H1 (cell line): ENCODE data around the gene KCNMA1. TPM values are rescaled to one million over a fixed set of nuclear protein-coding genes. Genes with fewer than 3 reads are reported as not detected.

ENCODE experiments used
- CTCF ChIA-PET: fragments of 300-600 bp; sonication (Branson Sonifier 250); formaldehyde crosslinking; loops from one replicate; lab custom pipeline; 2021; ENCODE audit not compliant: partially characterized antibody; lab: Charles Lee
- POLR2A ChIA-PET: fragments of 300-600 bp; sonication (Branson Sonifier 250); formaldehyde crosslinking; loops from one replicate; lab custom pipeline; 2021; ENCODE audit warnings: inconsistent platforms; ENCODE audit not compliant: partially characterized antibody; lab: Charles Lee
- DNase-seq, 2 experiments: peaks; one replicate each; pipeline versions ENCODE4 v3.0.0 to v3.0.0-alpha.2; 2010 to 2022; ENCODE audit warnings: low spot score in 2 of 2, low read depth in 1 of 2, mixed read lengths in 1 of 2
- FAIRE-seq: peaks from 2 replicates; lab custom pipeline; 2011; peaks lifted over from hg19 to GRCh38; lab: Jason Lieb, UNC
- H2AFZ ChIP-seq: 2 replicates; pipeline ENCODE4 v1.8.1; 2012; ENCODE audit warnings: low read length, inconsistent platforms
- H2AK5ac ChIP-seq: 2 replicates; pipeline ENCODE4 v1.6.1; 2013; ENCODE audit warnings: low read depth, low read length
- H2BK120ac ChIP-seq: replicated peaks from 2 replicates; pipeline ENCODE3; 2013; ENCODE audit warnings: low read depth, low read length, inconsistent platforms
- H2BK12ac ChIP-seq: 2 replicates; pipeline ENCODE4 v1.6.1; 2013; ENCODE audit warnings: low read depth, low read length
- H2BK15ac ChIP-seq: 2 replicates; pipeline ENCODE4 v1.6.1; 2013; ENCODE audit warnings: low read length
- H2BK20ac ChIP-seq: 2 replicates; pipeline ENCODE4 v1.6.1; 2013; ENCODE audit warnings: low read length
- H2BK5ac ChIP-seq: 2 replicates; pipeline ENCODE4 v1.6.1; 2013; ENCODE audit warnings: low read depth, low read length
- H3K14ac ChIP-seq: 2 replicates; pipeline ENCODE4 v1.6.1; 2013; ENCODE audit warnings: inconsistent platforms; ENCODE audit not compliant: insufficient read length
- H3K18ac ChIP-seq: 2 replicates; pipeline ENCODE4 v1.6.1; 2013; ENCODE audit warnings: low read length; ENCODE audit errors: extremely low read depth
- H3K23ac ChIP-seq: 2 replicates; pipeline ENCODE4 v1.6.1; 2013; ENCODE audit warnings: inconsistent platforms; ENCODE audit not compliant: insufficient read length
- H3K23me2 ChIP-seq: 2 replicates; pipeline ENCODE4 v1.6.1; 2013; ENCODE audit warnings: low read depth, low read length
- H3K27ac ChIP-seq: 2 replicates; pipeline ENCODE4 v1.6.1; 2011; ENCODE audit warnings: low read depth, low read length, inconsistent platforms
- H3K27me3 ChIP-seq, 4 experiments: replicated peaks in 1 of 4; 1 replicate in 1 of 4; 2 replicates in 3 of 4; pipeline versions ENCODE4 v1.6.1 to v1.8.1; 2011 to 2013; ENCODE audit warnings: low read length in 3 of 4, mild to moderate bottlenecking in 3 of 4, inconsistent platforms in 2 of 4, mixed read lengths in 2 of 4, moderate library complexity in 1 of 4; ENCODE audit not compliant: control insufficient read depth in 3 of 4, insufficient read depth in 3 of 4; ENCODE audit errors: extremely low read depth in 1 of 4
- H3K36me3 ChIP-seq, 4 experiments: 2 replicates each; pipeline versions ENCODE4 v1.6.1 to v1.8.1; 2011 to 2013; ENCODE audit warnings: mild to moderate bottlenecking in 4 of 4, low read length in 3 of 4, moderate library complexity in 2 of 4, control low read depth in 1 of 4, inconsistent platforms in 1 of 4; ENCODE audit not compliant: insufficient read depth in 4 of 4, control insufficient read depth in 2 of 4
- H3K4ac ChIP-seq: replicated peaks from 2 replicates; pipeline ENCODE3; 2013; ENCODE audit warnings: low read length, low read depth, mixed read lengths, inconsistent platforms; ENCODE audit not compliant: insufficient read length
- H3K4me1 ChIP-seq, 4 experiments: replicated peaks in 1 of 4; 1 replicate in 1 of 4; 2 replicates in 3 of 4; pipeline versions ENCODE4 v1.6.1 to v1.8.1; 2011 to 2013; ENCODE audit warnings: low read length in 3 of 4, inconsistent platforms in 2 of 4, mixed read lengths in 1 of 4; ENCODE audit not compliant: insufficient read depth in 4 of 4, control insufficient read depth in 3 of 4
- H3K4me2 ChIP-seq, 2 experiments: 2 replicates each; pipeline versions ENCODE4 v1.6.1 to v1.8.1; 2011 to 2013; ENCODE audit warnings: low read depth in 2 of 2, low read length in 2 of 2, control low read depth in 1 of 2, inconsistent platforms in 1 of 2, mild to moderate bottlenecking in 1 of 2; ENCODE audit not compliant: insufficient read depth in 1 of 2
- H3K4me3 ChIP-seq, 4 experiments: fragments of 200-600, 300-600 bp in 1 of 4; sonication (generic), shearing (Covaris generic), sonication (Bioruptor Twin) in 1 of 4; 2 replicates each; pipeline versions ENCODE4 v1.5.1 to v1.8.1; 2011 to 2016; ENCODE audit warnings: low read length in 4 of 4, low read depth in 3 of 4, control low read depth in 2 of 4, inconsistent platforms in 2 of 4, mild to moderate bottlenecking in 2 of 4, mixed read lengths in 1 of 4, moderate library complexity in 1 of 4; ENCODE audit not compliant: insufficient read depth in 2 of 4; ENCODE audit errors: extremely low read depth in 1 of 4
- H3K56ac ChIP-seq: replicated peaks from 2 replicates; pipeline ENCODE3; 2013; ENCODE audit warnings: low read depth, mild to moderate bottlenecking, mixed read lengths, low read length, inconsistent platforms; ENCODE audit not compliant: insufficient read length
- H3K79me1 ChIP-seq: 2 replicates; pipeline ENCODE4 v1.6.1; 2013; ENCODE audit warnings: low read depth, low read length, control low read depth
- H3K79me2 ChIP-seq, 2 experiments: 2 replicates each; pipeline versions ENCODE4 v1.6.1 to v1.8.1; 2012 to 2013; ENCODE audit warnings: low read length in 2 of 2, mild to moderate bottlenecking in 2 of 2, inconsistent platforms in 1 of 2; ENCODE audit not compliant: insufficient read depth in 2 of 2, control insufficient read depth in 1 of 2
- H3K9ac ChIP-seq, 4 experiments: replicated peaks in 1 of 4; 1 replicate in 1 of 4; 2 replicates in 3 of 4; pipeline versions ENCODE4 v1.6.1 to v1.8.1; 2011 to 2013; ENCODE audit warnings: low read depth in 3 of 4, low read length in 3 of 4, control low read depth in 2 of 4, mild to moderate bottlenecking in 2 of 4, moderate library complexity in 2 of 4, inconsistent platforms in 1 of 4; ENCODE audit errors: extremely low read depth in 1 of 4
- H3K9me3 ChIP-seq, 2 experiments: 2 replicates each; pipeline versions ENCODE4 v1.6.1 to v1.8.1; 2012 to 2013; ENCODE audit warnings: mild to moderate bottlenecking in 2 of 2, moderate library complexity in 2 of 2, control low read depth in 1 of 2, inconsistent platforms in 1 of 2, low read depth in 1 of 2, low read length in 1 of 2, mixed read lengths in 1 of 2; ENCODE audit not compliant: insufficient read depth in 2 of 2
- H4K20me1 ChIP-seq, 2 experiments: replicated peaks in 1 of 2; 2 replicates each; pipeline versions ENCODE3 to v1.8.1; 2011 to 2013; ENCODE audit warnings: inconsistent platforms in 2 of 2, low read length in 2 of 2, mild to moderate bottlenecking in 1 of 2; ENCODE audit not compliant: insufficient read depth in 2 of 2, control insufficient read depth in 1 of 2
- H4K5ac ChIP-seq: 2 replicates; pipeline ENCODE4 v1.6.1; 2013; ENCODE audit warnings: low read length, low read depth, mixed read lengths, inconsistent platforms; ENCODE audit not compliant: insufficient read length
- H4K8ac ChIP-seq: 2 replicates; pipeline ENCODE4 v1.8.0; 2013; ENCODE audit warnings: mild to moderate bottlenecking, moderate library complexity, low read length, inconsistent platforms; ENCODE audit not compliant: insufficient read depth; ENCODE audit errors: extremely low read depth
- H4K91ac ChIP-seq: replicated peaks from 2 replicates; pipeline ENCODE3; 2013; ENCODE audit warnings: low read length, mixed read lengths, inconsistent platforms; ENCODE audit not compliant: insufficient read length
- POLR2A ChIP-seq, 2 experiments: IDR thresholded peaks; 1 replicate in 1 of 2; 2 replicates in 1 of 2; pipeline ENCODE4 v1.6.1; 2011; ENCODE audit warnings: low read depth in 2 of 2, low read length in 2 of 2, mild to moderate bottlenecking in 2 of 2; ENCODE audit errors: control extremely low read depth in 1 of 2
- RNF2 ChIP-seq: fragments of 200-900, 300-1000 bp; sonication (generic); IDR thresholded peaks from 2 replicates; pipeline ENCODE4 v1.7.1; 2016; ENCODE audit warnings: borderline replicate concordance, low read depth, mild to moderate bottlenecking, antibody characterized with exemption, low read length; ENCODE audit not compliant: poor library complexity, severe bottlenecking; ENCODE audit errors: missing control alignments
- SAP30 ChIP-seq: fragments of 300-600 bp; sonication (generic); IDR thresholded peaks from 2 replicates; pipeline ENCODE4 v1.7.1; 2012; ENCODE audit warnings: low read length, moderate library complexity, mild to moderate bottlenecking, inconsistent platforms; ENCODE audit not compliant: insufficient read depth, insufficient replicate concordance
- SIN3A ChIP-seq, 2 experiments: IDR thresholded peaks in 1 of 2; conservative IDR thresholded peaks in 1 of 2; 2 replicates each; pipeline ENCODE4 v1.6.1; 2011 to 2012; ENCODE audit warnings: low read length in 2 of 2, improper control_type of control experiment in 1 of 2, low read depth in 1 of 2, mild to moderate bottlenecking in 1 of 2
- SP4 ChIP-seq: IDR thresholded peaks from 2 replicates; pipeline ENCODE4 v1.6.1; 2012; ENCODE audit warnings: low read length, inconsistent platforms
- TAF7 ChIP-seq: optimal IDR thresholded peaks from 2 replicates; pipeline ENCODE3; 2011; ENCODE audit warnings: low read depth, mild to moderate bottlenecking, inconsistent platforms, low read length, moderate library complexity, borderline replicate concordance
- ZNF274 ChIP-seq: IDR thresholded peaks from 2 replicates; pipeline ENCODE4 v1.7.0; 2012; ENCODE audit warnings: low read length, borderline replicate concordance; ENCODE audit errors: extremely low read depth
- WGBS, 2 experiments: shearing (Covaris generic) in 1 of 2; methylation state at CpG; one replicate each; pipeline versions ENCODE4 v1.1.6 to v1.1.7; 2013 to 2015; ENCODE audit warnings: low lambda C conversion rate in 2 of 2, mixed read lengths in 2 of 2, inconsistent platforms in 1 of 2, low coverage in 1 of 2, missing lambda C conversion rate in 1 of 2; ENCODE audit not compliant: insufficient replicate concordance in 2 of 2, insufficient coverage in 1 of 2, insufficient read length in 1 of 2; ENCODE audit errors: extremely low coverage in 1 of 2, missing lambda C conversion rate in 1 of 2; 5-methylcytosine and 5-hydroxymethylcytosine counted together
- polyA plus RNA-seq, 7 experiments: library from polyadenylated mRNA; depleted of rRNA in 3 of 7; stranded (reverse) in 5 of 7; unstranded in 2 of 7; fragments of >200 nt in 5 of 7; fragments of 200-250 nt in 2 of 7; gene quantifications; 1 replicate in 5 of 7; 2 replicates in 1 of 7; 4 replicates in 1 of 7; pipeline versions ENCODE4 v1.2.1 to v1.2.3, GENCODE V29; 2011 to 2013; ENCODE audit warnings: missing spikeins in 2 of 7, mixed read lengths in 2 of 7
- total RNA-seq: library from RNA; stranded (reverse); fragmentation: NEBNext Ultra II Directional; extraction: Animal tissue kit (Norgen Biotek cat#: 25700); gene quantifications from 2 replicates; pipeline ENCODE4 v1.2.1, GENCODE V29; 2021

Gene KCNMA1
- total and polyA plus RNA-seq, 2 of the 8 experiments (the other 6 are each of a cell fraction or from before 2014, with no cell fraction given) = 10.2 to 11.1 TPM

GRCh38 chr10:77560052-77560451 lies 77.6 kb downstream of the KCNMA1 start:
- Histone ChIP-seq H3K4me3 (no peak overlapping the region), H3K23me2 (no peaks in the 10 kb centered on the region), H2BK15ac (no peak overlapping the region), H3K36me3 (no peaks in the 10 kb centered on the region), H3K23ac (no peak overlapping the region), H3K9ac (no peak overlapping the region), H2AK5ac (no peak overlapping the region), H3K4me2 (no peak overlapping the region)
- CTCF ChIA-PET = interaction anchor here (1.1 kb wide), 1 partner anchor 36 kb away, joined by 3 read pairs; no protein-coding TSS in a partner anchor
- 59% methylated on average over 3 of the region's 3 CpGs; no CpG with 5 or more reads in 1 of the 2 experiments for WGBS, 2 experiments
- TF ChIP-seq ZNF274 (no peak), RNF2 (no peak), SAP30 (no peak), SIN3A (conservative IDR thresholded peaks at IDR 0.05 in 1 of 2, IDR thresholded peaks at IDR 0.05 in 1 of 2; ENCODE audit: low read depth in 1 of 2, low read length in 2 of 2) (no peak), SP4 (no peak), TAF7 (no peak), POLR2A (IDR thresholded peaks at IDR 0.05; ENCODE audit: control extremely low read depth in 1 of 2, low read depth in 2 of 2, low read length in 2 of 2) (no peak)
- TF ChIP-seq, all 59 proteins: peak for 0
- Histone ChIP-seq H4K8ac (no peak overlapping the region), H3K9me3 (no peaks in the 10 kb centered on the region), H3K56ac (no peak overlapping the region), H2BK12ac (no peak overlapping the region), H2BK120ac (no peak overlapping the region), H3K27me3 (no peaks in the 10 kb centered on the region), H3K79me2 (no peaks in the 10 kb centered on the region), H3K4ac (no peak overlapping the region), H3K27ac (no peak overlapping the region), H3K79me1 (no peaks in the 10 kb centered on the region), H2BK20ac (no peak overlapping the region), H2BK5ac (no peak overlapping the region), H3K18ac (no peak overlapping the region), H3K14ac (no peak overlapping the region), H3K4me1 (peaks cover 3 to 9% (median 4%) of the 10 kb centered on the region in 4 experiments; a peak in 5 of 7 replicates), H4K20me1 (no peaks in the 10 kb centered on the region), H4K91ac (no peak overlapping the region), H2AFZ (no peak overlapping the region), H4K5ac (no peak overlapping the region)
- no peak for DNase-seq
- POLR2A ChIA-PET = interaction anchor here (0.7 kb wide), 1 partner anchor 46 kb away, joined by 3 read pairs; no protein-coding TSS in a partner anchor
- no peak for FAIRE-seq
